RPMI7951 (cell line): Measurements from ENCODE around the gene PYGB. TPM values are rescaled to one million over a fixed set of nuclear protein-coding genes. Genes with fewer than 3 reads are reported as not detected.
"Not testable (repeated sequence)": the region's sequence is repeated elsewhere in the genome, so short reads cannot be mapped to it uniquely, and the experiment has no call there.

ENCODE experiments used
- DNase-seq: peaks from one replicate; pipeline ENCODE4 v3.0.0-alpha.2; 2012; ENCODE audit warnings: low read depth
- total RNA-seq: library from RNA; depleted of rRNA; stranded (reverse); fragments of >200 nt; shearing (Covaris generic); gene quantifications from 2 replicates; pipeline ENCODE4 v1.2.3, GENCODE V29; 2014

The PYGB gene
- total RNA-seq, 1 experiment from 2014 or later = 70.8 TPM

DNA sequence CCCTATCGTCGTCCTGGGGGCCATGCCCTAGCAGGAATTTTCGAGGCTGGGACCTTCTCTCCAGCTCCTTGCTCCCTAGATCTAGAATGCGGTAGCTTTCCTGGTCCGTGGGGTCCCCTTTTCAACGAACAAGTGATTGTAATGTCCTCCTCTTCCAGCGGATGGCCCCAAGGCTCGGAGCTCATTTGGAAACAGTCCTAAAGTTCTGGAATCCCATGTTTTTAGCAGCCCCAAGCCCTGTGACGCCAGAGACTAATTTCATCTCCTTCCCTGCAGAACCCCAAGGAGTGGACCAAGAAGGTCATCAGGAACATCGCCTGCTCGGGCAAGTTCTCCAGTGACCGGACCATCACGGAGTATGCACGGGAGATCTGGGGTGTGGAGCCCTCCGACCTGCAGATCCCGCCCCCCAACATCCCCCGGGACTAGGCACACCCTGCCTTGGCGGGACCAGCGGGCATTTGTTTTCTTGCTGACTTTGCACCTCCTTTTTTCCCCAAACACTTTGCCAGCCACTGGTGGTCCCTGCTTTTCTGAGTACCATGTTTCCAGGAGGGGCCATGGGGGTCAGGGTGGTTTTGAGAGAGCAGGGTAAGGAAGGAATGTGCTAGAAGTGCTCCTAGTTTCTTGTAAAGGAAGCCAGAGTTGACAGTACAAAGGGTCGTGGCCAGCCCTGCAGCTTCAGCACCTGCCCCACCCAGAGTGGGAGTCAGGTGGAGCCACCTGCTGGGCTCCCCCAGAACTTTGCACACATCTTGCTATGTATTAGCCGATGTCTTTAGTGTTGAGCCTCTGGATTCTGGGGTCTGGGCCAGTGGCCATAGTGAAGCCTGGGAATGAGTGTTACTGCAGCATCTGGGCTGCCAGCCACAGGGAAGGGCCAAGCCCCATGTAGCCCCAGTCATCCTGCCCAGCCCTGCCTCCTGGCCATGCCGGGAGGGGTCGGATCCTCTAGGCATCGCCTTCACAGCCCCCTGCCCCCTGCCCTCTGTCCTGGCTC, 48.5 kb downstream of the PYGB start:
- no peak for DNase-seq

DNA sequence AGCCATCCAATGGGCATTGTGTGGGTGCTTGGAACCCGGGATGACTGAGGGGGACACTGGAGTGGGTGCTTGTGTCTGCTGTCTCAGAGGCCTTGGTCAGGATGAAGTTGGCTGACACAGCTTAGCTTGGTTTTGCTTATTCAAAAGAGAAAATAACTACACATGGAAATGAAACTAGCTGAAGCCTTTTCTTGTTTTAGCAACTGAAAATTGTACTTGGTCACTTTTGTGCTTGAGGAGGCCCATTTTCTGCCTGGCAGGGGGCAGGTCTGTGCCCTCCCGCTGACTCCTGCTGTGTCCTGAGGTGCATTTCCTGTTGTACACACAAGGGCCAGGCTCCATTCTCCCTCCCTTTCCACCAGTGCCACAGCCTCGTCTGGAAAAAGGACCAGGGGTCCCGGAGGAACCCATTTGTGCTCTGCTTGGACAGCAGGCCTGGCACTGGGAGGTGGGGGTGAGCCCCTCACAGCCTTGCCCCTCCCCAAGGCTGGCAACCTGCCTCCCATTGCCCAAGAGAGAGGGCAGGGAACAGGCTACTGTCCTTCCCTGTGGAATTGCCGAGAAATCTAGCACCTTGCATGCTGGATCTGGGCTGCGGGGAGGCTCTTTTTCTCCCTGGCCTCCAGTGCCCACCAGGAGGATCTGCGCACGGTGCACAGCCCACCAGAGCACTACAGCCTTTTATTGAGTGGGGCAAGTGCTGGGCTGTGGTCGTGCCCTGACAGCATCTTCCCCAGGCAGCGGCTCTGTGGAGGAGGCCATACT, 49.4 kb downstream of the PYGB start:
- DNase-seq = no peak

DNA sequence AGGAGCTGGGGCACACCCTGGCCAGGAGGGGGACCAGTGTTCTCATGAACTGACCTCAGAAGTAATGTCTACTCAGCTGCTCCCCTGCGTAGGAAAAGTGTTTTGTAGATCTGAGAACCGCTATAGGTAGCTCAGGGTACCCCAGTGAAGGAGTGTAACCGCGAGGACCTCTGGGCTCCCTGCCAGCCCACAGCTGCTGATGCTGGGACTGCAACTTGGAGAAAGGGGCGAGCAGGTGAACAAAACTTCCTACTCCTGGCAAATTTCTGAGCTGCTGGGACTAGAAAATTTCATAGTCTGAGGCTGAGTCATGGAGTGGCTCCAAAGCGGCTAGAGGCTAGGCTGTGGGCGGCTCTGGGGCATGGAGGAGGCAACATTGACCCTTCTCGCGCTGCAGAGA, 51.9 kb downstream of the PYGB start:
- DNase-seq = no peak

DNA sequence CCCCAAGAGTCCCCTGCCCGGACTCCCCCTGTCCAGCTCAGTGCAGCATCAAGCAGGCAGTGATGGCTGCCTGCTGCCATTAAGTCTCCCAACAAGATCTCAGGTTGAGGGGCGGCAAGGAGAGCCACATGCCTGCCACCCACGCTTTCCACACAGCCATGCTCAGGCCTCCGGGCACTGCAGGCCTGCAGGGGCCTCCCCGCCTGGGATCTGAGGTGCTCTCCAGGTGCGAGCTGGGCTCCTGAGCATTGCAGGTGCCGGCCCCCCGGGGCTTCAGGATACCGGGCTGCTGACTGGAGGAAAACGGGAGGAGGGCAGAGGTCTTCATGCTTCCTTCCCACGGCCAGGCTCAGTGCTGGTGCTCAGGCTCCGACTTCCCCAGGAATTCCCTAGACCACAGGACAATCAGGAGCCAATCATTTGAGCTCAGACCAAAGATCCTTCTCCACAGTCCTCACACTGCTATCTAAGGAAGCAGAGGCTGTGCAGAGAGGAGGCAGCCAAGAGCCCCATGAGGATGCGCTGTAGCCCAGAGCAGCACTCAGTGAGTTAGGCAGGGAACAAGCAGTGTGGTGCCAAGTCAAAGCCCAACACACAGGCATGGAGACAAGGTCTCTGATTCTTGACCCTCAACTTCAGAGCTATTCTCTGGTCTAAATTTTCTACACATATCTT, 52.7 kb downstream of the PYGB start:
- DNase-seq = no peak

DNA sequence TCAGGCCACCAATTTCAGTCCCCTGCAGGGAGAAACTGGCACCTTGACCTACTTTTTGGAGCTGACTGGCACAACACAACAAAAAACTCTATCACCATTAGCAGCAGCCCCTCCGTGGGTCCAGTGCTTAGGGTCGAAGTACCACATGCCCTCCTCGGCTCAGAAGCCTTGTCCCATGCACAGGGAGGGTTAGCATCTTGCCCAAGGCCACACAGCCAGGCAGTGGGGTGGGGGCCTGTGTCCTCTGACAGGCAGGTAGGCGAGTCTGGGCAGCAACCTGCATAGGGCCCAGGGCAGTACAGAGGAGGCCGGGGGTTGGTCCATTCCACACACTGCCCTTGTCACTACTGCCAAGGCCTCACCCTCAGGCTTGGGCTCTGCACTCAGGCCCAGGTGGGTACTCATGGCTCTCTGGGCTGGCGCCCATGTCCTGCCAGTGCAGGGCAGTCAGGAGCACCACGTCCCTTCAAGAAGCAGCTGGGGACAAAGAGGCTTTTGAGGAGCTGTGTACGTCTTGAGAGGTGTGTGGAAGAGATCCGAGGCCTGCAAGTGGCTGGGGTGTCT, 53.6 kb downstream of the PYGB start:
- DNase-seq = no peak

DNA sequence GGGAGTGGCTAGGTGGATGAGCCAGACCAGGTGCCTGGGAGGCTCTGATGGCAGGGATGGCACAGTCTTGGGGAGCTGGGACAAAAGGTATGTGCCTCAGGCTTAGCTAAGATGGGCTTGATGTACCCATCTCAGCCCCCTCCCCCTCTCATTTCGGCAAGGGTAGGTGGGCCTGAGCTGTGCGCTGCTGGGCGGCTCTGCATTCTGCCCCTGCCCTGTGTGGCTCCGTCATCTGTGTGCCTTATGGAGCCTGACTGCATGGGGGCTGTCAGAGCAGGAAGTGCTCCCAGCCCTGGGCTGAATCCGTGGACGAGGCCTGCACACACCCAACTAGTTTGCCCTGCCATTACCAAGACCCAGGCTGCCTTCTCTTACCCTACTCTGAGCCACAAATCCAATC, 54.7 kb downstream of the PYGB start:
- no peak for DNase-seq

DNA sequence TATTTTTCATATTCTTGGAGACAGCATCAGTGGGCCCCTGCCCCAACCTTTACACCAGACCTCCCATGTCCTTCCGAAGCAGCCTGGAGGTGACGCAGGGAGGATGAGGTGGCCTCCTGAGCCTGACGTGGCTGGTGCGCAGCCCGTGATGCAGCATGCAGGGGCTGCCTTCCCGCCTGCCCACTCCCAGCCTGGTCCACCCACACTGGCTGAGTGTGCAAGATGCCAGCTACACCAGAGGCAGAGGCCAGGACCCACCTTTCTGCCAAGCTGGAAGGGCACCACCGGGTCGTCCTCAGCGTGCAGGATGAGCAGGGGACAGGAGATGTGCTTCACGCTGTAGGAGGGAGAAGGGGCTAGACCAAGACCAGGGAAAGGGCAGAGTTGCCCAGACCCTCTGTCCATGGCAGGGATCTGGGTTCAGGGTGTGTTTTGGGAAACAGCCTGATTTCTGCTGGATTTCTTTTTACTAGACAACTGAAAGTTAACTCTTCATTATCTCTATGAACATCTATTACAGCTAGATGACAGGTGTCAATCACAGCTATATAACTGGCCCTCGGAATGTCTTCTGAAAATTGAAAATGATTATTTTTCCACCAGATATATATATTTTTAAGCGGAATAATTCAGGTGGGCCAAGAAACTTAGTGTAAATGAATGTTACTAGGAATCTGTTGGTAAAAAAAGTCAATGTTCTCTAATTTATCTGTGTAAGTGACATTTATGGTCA, 55.6 kb downstream of the PYGB start:
- DNase-seq = no peak

DNA sequence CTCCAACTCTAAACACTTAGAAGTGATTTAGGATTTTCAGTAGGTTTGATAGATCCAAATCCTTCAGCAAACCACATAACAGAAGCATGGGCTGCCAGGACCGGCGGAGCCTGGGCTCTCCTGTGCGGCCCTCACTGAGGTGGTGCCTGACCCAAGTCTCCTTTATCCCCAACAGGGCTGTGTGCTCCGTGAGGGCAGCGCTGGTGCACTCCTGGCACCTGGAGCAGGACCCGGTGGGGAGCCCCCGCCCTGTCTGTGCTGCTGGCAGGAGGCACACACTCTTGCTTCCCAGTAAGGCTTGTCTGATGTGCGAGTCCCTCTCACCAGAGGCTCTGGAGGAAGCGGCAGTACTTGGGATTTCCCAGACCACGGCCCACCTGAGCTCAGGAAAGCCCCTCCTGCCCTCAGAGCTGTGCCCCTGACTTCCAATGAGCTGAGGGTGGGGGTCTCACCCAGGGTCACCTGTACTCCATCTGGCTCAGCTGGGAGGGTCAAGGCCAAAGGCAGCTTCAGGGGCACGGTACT, 56.2 kb downstream of the PYGB start:
- no peak for DNase-seq

DNA sequence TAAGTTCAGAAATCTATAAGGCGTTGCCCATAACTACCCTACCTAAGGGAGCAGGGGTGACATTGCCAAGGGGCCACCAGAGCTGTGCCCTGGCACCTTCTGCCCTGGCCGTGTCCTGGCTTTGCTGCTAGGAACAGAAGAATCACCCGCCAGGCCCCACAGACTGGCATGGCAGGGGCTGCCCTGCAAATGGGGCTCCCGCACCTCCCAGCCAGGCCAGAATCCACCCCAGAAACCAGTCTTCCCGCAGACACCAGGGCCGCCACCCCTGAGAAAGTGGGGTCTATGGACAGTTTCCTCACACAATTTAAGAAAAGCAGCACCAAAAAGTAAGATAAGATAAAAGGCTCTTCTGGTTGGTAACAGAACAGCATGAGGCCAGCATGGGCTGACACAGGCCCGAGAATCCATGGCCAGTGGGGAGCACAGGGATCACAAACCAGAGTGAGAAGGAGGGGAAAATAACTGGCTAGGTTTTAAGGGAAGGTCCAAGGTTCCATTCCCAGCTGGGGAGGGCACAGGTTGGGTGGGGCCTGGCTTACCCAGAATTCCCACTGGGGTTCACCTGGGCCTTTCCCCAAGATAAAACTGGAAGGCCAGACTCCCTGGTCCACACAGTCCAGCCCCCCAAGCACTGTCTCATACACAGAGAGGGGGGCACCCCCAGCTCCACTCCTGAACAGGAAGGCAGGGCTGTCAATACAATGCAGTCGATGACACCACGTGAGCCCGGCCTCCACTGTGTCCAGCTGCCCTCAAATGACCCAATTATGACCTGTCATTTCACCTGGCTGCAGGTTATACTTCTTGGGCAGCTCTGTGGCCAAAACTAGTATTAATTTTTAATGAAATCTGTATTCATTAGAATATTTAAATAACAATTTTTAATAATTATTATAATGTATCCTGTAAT, 59.4 kb downstream of the PYGB start:
- no peak for DNase-seq

DNA sequence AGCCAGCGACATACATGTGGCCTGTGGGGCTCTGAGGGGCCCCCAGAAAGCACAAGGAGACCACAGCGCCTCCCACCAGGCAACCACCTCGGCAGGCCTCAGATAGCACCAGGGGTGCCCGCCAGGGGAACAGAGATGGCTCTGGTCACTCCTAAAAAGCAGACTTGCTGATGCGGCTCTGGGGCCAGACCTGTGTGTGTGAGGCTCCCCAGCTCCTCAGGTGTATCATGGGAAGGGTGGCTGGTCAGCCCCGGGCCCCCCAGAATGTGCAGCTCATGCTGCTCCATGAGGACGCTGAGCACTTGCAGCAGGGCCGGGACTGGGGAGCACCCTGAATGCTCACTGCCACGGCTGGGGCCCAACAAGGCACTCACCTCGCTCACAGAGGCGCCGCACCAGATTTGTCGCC, 60.2 kb downstream of the PYGB start:
- DNase-seq = no peak

DNA sequence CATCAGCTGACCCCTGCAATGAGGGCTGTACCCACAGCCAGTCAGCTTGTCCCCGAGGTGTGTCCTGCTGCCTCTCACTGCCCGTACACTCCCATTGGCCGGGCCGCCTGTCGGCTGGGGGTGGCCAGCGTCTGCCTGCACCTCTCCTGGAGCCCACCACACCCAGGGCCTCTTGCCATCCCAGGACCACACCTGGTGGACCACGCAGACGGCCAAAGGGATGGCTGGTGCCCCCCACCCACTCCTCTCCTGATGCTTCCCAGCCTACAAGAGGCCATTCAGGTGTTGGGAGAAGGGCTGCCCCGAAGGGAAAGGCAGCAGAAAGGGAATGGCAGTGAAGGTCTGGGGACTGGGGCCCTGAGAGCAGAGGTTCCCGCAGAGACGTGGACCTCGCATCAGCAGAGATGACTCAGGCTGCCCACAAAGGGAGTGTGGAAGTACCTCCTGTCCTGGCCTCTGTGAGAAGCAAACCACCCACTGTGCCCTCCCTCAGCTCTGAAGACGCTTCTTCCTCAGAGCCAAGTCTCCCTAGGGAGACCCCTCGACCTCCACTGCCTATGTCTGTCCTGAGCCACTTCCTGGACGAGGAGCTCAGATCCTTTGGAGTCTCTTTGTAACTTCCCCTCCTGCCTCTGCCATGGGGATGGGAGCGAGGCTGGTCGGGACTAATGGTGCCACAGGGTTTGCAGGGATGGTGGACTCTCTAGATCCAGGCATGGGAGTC, 60.9 kb downstream of the PYGB start:
- peak; percentile 95 for DNase-seq

DNA sequence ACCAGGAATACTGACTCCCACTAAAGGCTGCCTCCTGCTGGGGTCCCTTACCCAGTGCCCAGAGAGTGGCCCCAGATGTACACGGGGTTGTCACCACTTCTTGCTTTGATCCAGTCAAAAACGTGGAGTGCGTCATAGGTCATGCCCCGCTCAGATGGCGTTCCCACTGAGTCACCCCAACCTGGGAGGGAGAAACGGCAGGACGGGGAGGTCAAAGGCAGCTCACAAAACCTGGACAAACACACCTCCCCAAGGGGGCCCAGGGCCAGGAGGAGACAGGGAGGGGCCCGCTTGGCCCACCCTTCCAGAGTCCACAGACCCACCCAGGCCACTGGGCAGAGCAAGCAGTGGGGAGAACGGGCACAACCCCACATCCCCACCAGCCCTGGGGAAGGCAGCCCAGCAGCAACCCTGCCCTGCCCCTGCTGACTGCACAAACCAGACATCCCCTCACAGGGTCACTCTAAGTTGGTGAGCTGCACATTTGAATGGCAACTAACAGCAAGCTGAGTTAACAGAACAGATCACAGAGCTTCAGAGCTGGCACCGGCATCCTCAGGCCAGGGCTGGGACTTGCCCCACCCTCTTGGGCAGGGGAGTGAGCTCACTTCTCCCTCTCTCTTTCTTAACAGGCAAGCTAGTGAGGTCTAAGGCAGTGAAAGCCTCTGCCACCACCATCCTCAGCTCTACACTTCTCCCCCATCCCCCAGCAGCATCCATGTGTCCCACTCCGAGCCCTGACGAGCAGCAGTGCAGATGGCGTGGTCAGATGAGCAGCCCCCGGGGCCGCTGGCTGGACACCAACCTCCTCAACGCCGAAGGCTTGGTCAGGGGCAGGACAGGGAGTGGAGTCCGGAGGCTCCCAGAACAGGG, 61.7 kb downstream of the PYGB start:
- peak; percentile 98 for DNase-seq

DNA sequence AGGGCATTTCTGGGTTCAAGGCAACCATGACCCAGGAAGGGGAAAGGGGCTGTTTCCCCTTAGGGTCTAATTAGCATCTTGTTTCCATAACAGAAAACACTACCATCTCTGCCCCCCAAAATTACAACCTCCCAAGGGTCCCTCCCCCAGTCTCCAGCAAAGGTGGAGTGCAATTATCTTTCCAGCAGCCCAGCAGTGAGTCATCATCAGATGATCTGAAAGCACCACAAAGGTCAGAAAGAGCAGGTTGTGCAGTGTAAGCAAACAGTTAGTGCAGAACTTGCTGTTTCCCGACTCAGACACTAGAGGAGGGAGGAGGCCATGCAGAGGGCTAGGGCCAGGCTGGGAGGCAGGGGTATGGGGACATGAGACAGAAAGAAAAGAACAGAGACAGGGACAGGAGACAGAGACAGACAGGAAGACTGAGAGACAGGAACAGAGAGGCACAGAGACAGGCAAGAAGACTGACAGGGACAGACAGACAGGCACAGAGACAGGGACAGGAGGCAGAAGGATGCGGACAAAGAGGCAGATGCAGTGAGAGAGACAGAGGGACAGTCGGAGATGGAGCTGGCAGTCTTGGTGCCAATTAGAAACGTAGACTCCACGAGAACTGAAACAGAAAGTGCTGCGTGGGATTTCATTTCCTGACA, 62.5 kb downstream of the PYGB start:
- peak; percentile 99 for DNase-seq

DNA sequence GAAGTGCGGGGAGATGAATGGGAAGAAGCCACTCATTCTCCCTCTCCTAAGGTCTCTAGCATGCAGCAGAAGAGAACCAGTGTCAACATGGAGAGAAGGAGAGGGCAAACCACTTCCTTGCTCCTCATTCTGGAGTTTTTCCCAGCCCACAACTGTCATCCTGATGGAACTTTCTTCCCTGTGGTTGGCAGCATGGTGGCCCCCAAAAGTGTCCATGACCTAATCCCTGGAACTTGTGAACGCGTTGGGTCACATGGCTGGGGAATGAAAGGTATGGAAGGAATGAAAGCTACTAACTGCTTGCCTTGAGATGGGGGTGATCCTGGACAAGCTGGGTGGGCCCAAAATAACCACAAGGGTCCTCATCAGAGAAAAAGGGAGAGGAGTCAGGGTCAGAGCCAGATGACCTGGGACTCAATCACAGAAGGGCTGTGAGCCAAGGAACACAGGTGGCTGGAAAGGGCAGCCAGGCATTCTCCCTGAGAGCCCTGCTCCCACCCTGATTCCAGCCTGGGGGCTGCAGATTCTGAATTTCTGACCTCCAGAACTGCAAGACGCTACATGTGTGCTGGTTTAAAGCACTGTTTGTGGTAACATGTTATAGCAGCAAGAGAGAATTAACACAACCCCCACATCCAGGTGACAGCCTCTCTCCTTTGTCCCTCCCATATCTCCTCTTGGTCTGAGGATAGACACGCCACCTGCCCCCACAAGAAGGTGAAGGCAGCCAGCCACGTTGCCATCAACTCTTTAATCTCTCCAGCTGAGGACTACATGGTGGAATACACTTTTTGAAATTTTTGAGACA, 63.2 kb downstream of the PYGB start:
- DNase-seq = peak; percentile 95

DNA sequence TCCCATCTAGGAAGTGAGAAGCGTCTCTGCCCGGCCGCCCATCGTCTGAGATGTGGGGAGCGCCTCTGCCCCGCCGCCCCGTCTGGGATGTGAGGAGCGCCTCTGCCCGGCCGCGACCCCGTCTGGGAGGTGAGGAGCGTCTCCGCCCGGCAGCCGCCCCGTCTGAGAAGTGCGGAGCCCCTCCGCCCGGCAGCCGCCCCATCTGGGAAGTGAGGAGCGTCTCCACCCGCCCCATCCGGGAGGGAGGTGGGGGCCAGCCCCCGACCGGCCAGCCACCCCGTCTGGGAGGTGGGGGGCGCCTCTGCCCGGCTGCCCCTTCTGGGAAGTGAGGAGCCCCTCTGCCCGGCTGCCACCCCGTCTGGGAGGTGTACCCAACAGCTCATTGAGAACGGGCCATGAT, 64.8 kb downstream of the PYGB start:
- DNase-seq = not testable (repeated sequence)

DNA sequence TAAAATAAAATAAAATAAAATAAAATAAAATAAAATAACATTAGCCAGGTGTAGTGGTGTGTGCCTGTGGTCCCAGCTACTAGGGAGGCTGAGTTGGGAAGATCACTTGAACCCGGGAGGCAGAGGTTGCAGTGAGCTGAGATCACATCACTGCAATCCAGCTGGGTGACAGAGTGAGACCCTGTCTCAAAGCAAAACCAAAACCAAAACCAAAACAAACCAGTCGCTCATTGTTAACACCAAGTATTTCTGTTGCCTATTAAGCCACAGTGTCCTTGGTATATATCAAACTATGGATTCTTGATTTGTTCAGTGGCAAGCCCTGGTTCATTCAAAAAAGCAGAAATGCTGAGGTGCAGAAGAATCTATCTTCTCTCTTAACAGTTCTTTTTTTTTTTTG, 65.7 kb downstream of the PYGB start:
- DNase-seq = no peak
